ENCODE results near the gene CMYA5. TPM values are rescaled to one million over a fixed set of nuclear protein-coding genes. Genes with fewer than 3 reads are reported as not detected.

CMYA5 gene
- total RNA-seq, 1 donor from 2014 or later = 0.60 TPM

GRCh38 chr5:79816014-79816413 lies 126.4 kb downstream of the CMYA5 start:
- H3K4me3 Mint-ChIP-seq (ENCODE audit: unreplicated experiment) = no peak overlapping the region
- DNase-seq (ENCODE audit: low spot score) = no peak
- TF ChIP-seq CTCF (IDR thresholded peaks at IDR 0.05) = no peak
- H3K36me3 Mint-ChIP-seq (ENCODE audit: low read depth) = no peaks in the 10 kb centered on the region
- H3K27me3 Mint-ChIP-seq (ENCODE audit: low read depth) = peaks cover 14% of the 10 kb centered on the region
- H3K27ac Mint-ChIP-seq (ENCODE audit: unreplicated experiment) = no peak overlapping the region
- no peaks in the 10 kb centered on the region for H3K4me1 Mint-ChIP-seq (ENCODE audit: low read depth)
- H3K9me3 Mint-ChIP-seq (ENCODE audit: low read depth) = peaks cover 5% of the 10 kb centered on the region

GRCh38 chr5:79820648-79821047 lies 131.0 kb downstream of the CMYA5 start:
- Mint-ChIP-seq H3K36me3 (ENCODE audit: low read depth) (no peaks in the 10 kb centered on the region), H3K4me3 (ENCODE audit: unreplicated experiment) (no peak overlapping the region), H3K27me3 (ENCODE audit: low read depth) (peaks cover 11% of the 10 kb centered on the region), H3K9me3 (ENCODE audit: low read depth) (peaks cover 5% of the 10 kb centered on the region), H3K27ac (ENCODE audit: unreplicated experiment) (no peak overlapping the region), H3K4me1 (ENCODE audit: low read depth) (no peaks in the 10 kb centered on the region)
- no peak for DNase-seq (ENCODE audit: low spot score)
- TF ChIP-seq CTCF (IDR thresholded peaks at IDR 0.05) = no peak

GRCh38 chr5:79824444-79824843 lies 134.8 kb downstream of the CMYA5 start:
- DNase-seq (ENCODE audit: low spot score) = no peak
- Mint-ChIP-seq H3K36me3 (ENCODE audit: low read depth) (no peaks in the 10 kb centered on the region), H3K27ac (ENCODE audit: unreplicated experiment) (no peak overlapping the region), H3K27me3 (ENCODE audit: low read depth) (peaks cover 10% of the 10 kb centered on the region), H3K9me3 (ENCODE audit: low read depth) (no peaks in the 10 kb centered on the region), H3K4me1 (ENCODE audit: low read depth) (no peaks in the 10 kb centered on the region), H3K4me3 (ENCODE audit: unreplicated experiment) (no peak overlapping the region)
- TF ChIP-seq CTCF (IDR thresholded peaks at IDR 0.05) = no peak

- Mint-ChIP-seq H3K9me3 (ENCODE audit: low read depth) (no peaks in the 10 kb centered on the region), H3K27me3 (ENCODE audit: low read depth) (peaks cover 10% of the 10 kb centered on the region), H3K36me3 (ENCODE audit: low read depth) (no peaks in the 10 kb centered on the region), H3K4me3 (ENCODE audit: unreplicated experiment) (no peak overlapping the region), H3K27ac (ENCODE audit: unreplicated experiment) (no peak overlapping the region), H3K4me1 (ENCODE audit: low read depth) (no peaks in the 10 kb centered on the region)
- no peak for DNase-seq (ENCODE audit: low spot score)
- no peak for TF ChIP-seq CTCF (IDR thresholded peaks at IDR 0.05)
These were observed 136.2 kb downstream of the CMYA5 start for GRCh38 chr5:79825802-79826201.

GRCh38 chr5:79827159-79827629 lies 137.6 kb downstream of the CMYA5 start:
- Mint-ChIP-seq H3K4me3 (ENCODE audit: unreplicated experiment) (no peak overlapping the region), H3K27ac (ENCODE audit: unreplicated experiment) (no peak overlapping the region)

More at GRCh38 chr5:79827159-79827629, 137.6 kb downstream of the CMYA5 start:
- TF ChIP-seq CTCF (IDR thresholded peaks at IDR 0.05) = no peak
- Mint-ChIP-seq H3K9me3 (ENCODE audit: low read depth) (no peaks in the 10 kb centered on the region), H3K36me3 (ENCODE audit: low read depth) (no peaks in the 10 kb centered on the region), H3K27me3 (ENCODE audit: low read depth) (peaks cover 10% of the 10 kb centered on the region), H3K4me1 (ENCODE audit: low read depth) (no peaks in the 10 kb centered on the region)
- DNase-seq (ENCODE audit: low spot score) = no peak

All from chondrocyte (in vitro differentiated cells).